Measurements from ENCODE around the gene TRAF3IP3. TPM values are rescaled to one million over a fixed set of nuclear protein-coding genes. Genes with fewer than 3 reads are reported as not detected.

The TRAF3IP3 gene
- total RNA-seq, 1 experiment from 2014 or later: not detected

DNA sequence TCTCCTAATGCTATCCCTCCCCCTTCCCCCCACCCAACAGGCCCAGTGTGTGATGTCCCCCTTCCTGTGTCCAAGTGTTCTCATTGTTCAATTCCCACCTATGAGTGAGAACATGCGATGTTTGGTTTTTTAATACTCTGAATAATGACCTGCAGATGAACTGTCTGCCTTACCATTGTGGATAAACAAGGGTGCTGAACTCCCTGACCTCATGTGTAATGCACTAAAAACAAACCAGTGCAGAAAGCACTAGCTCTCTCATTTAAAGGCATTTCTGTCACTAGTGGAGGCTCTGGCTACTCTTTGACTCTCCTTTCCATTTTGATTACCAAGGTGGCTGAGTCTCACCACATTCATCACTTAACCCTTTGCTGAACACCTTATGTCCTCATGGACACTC, 23.1 kb upstream of the TRAF3IP3 start:
- H3K27ac Mint-ChIP-seq: no peak overlapping the region
- no peaks in the 10 kb centered on the region for H3K9me3 Mint-ChIP-seq
- Histone ChIP-seq H3K27ac (ENCODE audit: insufficient read length, low read depth, low read length) (no peak overlapping the region), H2BK120ac (ENCODE audit: low read depth, low read length, poor library complexity, severe bottlenecking) (no peak overlapping the region), H3K27me3 (ENCODE audit: insufficient read depth, low read length) (no peaks in the 10 kb centered on the region), H2BK12ac (ENCODE audit: insufficient read length, low read depth, low read length) (no peak overlapping the region), H3K18ac (ENCODE audit: insufficient read length, low read depth, low read length) (no peak overlapping the region), H4K20me1 (ENCODE audit: control insufficient read depth, insufficient read depth, insufficient read length) (no peaks in the 10 kb centered on the region), H4K91ac (ENCODE audit: insufficient read length, low read depth, low read length) (no peak overlapping the region), H2BK5ac (ENCODE audit: insufficient read length, low read length) (no peak overlapping the region), H2AK5ac (ENCODE audit: insufficient read length, low read length) (no peak overlapping the region), H3K4me2 (ENCODE audit: insufficient read depth, insufficient read length, low read length) (no peak overlapping the region), H3K23ac (ENCODE audit: insufficient read length, low read depth, low read length) (no peak overlapping the region), H3K9me3 (ENCODE audit: control insufficient read depth, low read depth, low read length) (no peaks in the 10 kb centered on the region), H3K14ac (ENCODE audit: insufficient read depth, low read length) (no peak overlapping the region), H3K79me2 (ENCODE audit: insufficient read depth, low read length) (no peaks in the 10 kb centered on the region), H3K79me1 (ENCODE audit: insufficient read depth, low read depth, low read length, poor library complexity, severe bottlenecking) (no peaks in the 10 kb centered on the region), H3K4me1 (ENCODE audit: insufficient read depth, low read length) (no peaks in the 10 kb centered on the region), H3T11ph (ENCODE audit: low read length) (no peak overlapping the region), H3K9ac (ENCODE audit: extremely low read depth, insufficient read length, low read length) (no peak overlapping the region), H4K8ac (replicated peaks; ENCODE audit: insufficient read length, low read depth, low read length) (no peak overlapping the region), H3K23me2 (ENCODE audit: insufficient read length, low read depth, low read length, poor library complexity, severe bottlenecking) (no peaks in the 10 kb centered on the region), H4K5ac (ENCODE audit: insufficient read length, low read depth, low read length) (no peak overlapping the region), H3K56ac (ENCODE audit: insufficient read length, low read depth, low read length) (no peak overlapping the region), H2BK20ac (ENCODE audit: low read depth, low read length, poor library complexity, severe bottlenecking) (no peak overlapping the region), H3K4ac (ENCODE audit: low read depth, low read length) (no peak overlapping the region), H2BK15ac (ENCODE audit: low read depth, low read length) (no peak overlapping the region), H2AFZ (ENCODE audit: low read length) (no peak overlapping the region)
- no peak for DNase-seq
- no peaks in the 10 kb centered on the region for H3K36me3 Mint-ChIP-seq (ENCODE audit: insufficient read depth in 1 of 3, low read depth in 3 of 3)
- H3K4me1 Mint-ChIP-seq: no peaks in the 10 kb centered on the region
- H3K27me3 Mint-ChIP-seq (ENCODE audit: low read depth): peaks cover 33% of the 10 kb centered on the region
- TF ChIP-seq, protein P1, sequence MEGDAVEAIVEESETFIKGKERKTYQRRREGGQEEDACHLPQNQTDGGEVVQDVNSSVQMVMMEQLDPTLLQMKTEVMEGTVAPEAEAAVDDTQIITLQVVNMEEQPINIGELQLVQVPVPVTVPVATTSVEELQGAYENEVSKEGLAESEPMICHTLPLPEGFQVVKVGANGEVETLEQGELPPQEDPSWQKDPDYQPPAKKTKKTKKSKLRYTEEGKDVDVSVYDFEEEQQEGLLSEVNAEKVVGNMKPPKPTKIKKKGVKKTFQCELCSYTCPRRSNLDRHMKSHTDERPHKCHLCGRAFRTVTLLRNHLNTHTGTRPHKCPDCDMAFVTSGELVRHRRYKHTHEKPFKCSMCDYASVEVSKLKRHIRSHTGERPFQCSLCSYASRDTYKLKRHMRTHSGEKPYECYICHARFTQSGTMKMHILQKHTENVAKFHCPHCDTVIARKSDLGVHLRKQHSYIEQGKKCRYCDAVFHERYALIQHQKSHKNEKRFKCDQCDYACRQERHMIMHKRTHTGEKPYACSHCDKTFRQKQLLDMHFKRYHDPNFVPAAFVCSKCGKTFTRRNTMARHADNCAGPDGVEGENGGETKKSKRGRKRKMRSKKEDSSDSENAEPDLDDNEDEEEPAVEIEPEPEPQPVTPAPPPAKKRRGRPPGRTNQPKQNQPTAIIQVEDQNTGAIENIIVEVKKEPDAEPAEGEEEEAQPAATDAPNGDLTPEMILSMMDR (conservative IDR thresholded peaks at IDR 0.05): no peak
- no peak overlapping the region for H3K4me3 Mint-ChIP-seq
- no CpG with 5 or more reads among the region's 1 CpG for WGBS (ENCODE audit: extremely low coverage, insufficient read length, low lambda C conversion rate)
